GM12873 (cell line): ENCODE data around the gene ARIH1.

Experiments
- CTCF ChIP-seq: IDR thresholded peaks from 2 replicates; pipeline ENCODE4 v1.5.1; 2012; ENCODE audit warnings: low read depth, mild to moderate bottlenecking, moderate library complexity, low read length, control low read depth; ENCODE audit not compliant: insufficient read depth; ENCODE audit errors: missing control alignments

The ARIH1 gene

DNA sequence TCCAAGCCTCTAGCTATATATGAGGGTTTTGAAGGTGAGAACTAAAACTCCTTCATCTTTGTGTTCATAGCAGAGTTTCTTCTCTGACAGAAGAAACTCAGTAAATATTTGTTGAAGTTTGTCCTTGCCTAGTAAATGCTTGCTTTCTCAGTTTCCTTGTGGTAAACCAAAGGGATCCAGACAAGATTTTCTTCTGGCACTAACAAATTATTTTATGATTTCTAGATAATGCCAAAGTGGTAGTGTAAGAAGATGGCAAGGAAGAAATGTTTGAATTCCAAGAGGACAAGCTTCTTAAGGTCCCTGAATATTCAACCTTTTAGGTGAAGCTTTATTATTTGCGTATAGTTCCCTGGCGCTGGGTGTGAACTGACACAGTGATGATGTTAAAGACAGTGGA, 14.4 kb downstream of the ARIH1 start:
- TF ChIP-seq CTCF: no peak

GRCh38 chr15:72489943-72490554, 15.9 kb downstream of the ARIH1 start:
- no peak for TF ChIP-seq CTCF

DNA sequence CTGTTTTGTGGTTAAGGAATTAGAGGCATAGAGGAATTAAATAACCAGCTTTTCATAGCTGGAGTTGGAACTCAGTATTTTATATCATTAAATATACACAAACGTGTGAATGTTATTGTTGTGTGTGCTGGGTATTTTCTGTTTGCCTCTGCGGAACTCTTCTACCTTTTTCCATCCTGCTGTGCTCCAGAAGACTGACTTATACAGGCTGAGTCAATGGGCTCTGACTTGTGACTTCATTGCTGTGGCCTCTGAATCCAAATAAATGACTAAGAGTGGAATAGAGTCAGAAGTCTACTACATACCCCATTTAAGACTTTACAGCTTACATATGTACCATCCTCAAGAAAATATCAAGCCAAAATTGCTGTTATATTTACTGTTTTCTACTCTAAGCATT, 17.6 kb downstream of the ARIH1 start:
- no peak for TF ChIP-seq CTCF

- TF ChIP-seq CTCF: no peak
Measured at GRCh38 chr15:72492733-72493132, 18.6 kb downstream of the ARIH1 start.

DNA sequence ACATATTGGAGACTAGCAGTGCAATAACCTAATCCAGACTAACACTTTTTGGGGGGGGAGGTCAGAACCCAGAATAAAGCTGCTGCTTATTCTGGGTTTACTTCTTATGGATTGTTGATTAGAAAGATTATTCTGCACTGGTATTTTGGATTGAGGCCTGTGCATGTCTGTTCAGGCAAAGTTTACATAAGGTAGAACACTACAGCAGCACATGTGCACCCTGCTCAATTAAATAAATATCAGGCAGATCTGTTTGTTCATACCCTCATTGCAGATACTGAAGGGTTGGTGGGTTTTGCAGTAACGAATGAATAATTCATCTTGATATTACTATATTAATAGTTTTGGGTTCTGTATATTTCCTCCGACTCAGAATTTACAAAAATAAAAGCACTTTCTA, 19.1 kb downstream of the ARIH1 start:
- TF ChIP-seq CTCF: no peak

GRCh38 chr15:72495007-72495406, 20.9 kb downstream of the ARIH1 start:
- no peak for TF ChIP-seq CTCF

DNA sequence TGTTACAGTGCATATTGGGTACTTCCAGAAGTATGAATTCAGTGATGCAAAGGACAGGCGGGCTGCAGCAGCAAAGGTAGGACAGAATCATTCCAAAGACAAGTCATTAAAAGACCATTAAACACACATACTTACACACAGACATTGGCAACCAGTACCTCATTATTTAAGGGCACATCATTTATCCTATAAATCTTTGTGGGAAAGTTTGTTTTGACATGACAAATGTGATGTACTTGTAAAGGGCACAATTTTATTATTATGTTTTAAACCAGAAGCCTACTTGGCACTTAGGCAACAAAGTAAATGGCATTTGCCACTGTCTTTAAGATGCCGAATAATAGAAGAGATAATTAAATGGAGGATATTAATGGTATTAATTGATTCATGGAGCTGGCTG, 22.7 kb downstream of the ARIH1 start:
- no peak for TF ChIP-seq CTCF
